Peyer's patch (tissue), 4 donors: ENCODE data around the gene EIPR1.

Source experiments
- CTCF ChIP-seq, 6 experiments: fragments of 450-650 bp in 4 of 6; fragments of 200-600 bp in 2 of 6; sonication (generic) in 1 of 6; IDR thresholded peaks; one replicate each; pipeline ENCODE4 v1.5.1; 2017 to 2019; ENCODE audit warnings: antibody characterized with exemption in 6 of 6, mild to moderate bottlenecking in 3 of 6, moderate library complexity in 1 of 6
- POLR2A ChIP-seq, 2 donors: fragments of 450-650 bp; IDR thresholded peaks; one replicate each; pipeline ENCODE4 v1.5.1; 2017; ENCODE audit warnings: antibody characterized with exemption in 2 of 2, mild to moderate bottlenecking in 2 of 2, moderate library complexity in 2 of 2

DNA sequence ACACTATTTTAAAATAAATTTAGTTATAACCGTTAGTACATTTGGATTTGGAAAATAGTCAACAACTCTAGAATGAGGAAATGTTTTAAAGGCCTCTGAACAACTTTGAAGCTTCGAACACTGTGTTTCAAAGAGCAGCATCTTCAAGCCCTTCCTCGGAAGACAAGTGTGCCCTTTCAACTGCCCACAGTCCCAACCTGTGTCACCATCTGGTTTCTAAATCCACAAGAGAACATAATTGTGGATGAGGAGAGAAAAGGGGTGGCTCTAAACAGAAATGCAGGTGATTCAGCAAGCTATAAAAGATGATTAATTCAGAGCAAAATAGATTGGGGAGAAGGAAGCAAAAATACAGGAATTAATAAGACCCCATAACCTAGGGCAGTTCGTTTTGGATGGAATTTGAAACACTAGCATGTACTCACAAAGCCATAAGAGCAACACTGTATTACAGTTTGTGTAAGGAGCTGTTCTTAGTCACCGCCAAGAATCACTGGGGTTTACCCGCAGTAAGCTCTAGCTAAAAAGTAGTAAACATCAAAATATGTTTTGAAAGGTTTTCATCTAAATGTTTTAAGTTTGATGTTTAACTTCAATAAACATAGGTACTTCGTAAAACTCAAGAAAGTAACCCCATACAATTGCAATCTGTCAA is 160.7 kb downstream of the EIPR1 start:
- TF ChIP-seq POLR2A (IDR thresholded peaks at IDR 0.05): no peak
- TF ChIP-seq CTCF (IDR thresholded peaks at IDR 0.05): no peak
